Measurements from ENCODE around the gene DES. TPM values are rescaled to one million over a fixed set of nuclear protein-coding genes. Genes with fewer than 3 reads are reported as not detected.

Gene DES
- total RNA-seq, 1 donor from 2014 or later, result not detected

DNA sequence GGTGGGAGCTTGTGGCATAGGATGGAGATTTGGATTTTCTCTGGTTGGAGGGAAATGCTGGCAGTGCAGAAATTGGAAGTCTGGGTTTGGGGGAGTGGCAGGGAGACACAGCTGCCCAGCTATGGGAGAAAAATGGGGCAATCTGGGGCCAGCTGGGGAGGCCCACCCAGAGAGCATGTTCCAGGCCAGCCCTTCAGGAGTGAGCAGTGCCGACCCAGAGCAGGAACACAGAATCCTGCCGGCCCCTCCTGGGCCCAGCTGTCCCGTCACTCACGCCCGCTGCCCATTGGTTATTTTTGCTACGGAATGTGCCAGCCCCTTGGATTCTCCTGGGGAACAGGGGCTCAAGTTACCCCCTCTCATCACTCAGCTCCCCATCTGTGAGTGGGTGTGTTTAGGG, 21.3 kb downstream of the DES start:
- POLR2A ChIA-PET, result no interaction called here
- Mint-ChIP-seq H3K27me3 (peaks cover 49% of the 10 kb centered on the region), H3K4me1 (peaks cover 16% of the 10 kb centered on the region)

DNA sequence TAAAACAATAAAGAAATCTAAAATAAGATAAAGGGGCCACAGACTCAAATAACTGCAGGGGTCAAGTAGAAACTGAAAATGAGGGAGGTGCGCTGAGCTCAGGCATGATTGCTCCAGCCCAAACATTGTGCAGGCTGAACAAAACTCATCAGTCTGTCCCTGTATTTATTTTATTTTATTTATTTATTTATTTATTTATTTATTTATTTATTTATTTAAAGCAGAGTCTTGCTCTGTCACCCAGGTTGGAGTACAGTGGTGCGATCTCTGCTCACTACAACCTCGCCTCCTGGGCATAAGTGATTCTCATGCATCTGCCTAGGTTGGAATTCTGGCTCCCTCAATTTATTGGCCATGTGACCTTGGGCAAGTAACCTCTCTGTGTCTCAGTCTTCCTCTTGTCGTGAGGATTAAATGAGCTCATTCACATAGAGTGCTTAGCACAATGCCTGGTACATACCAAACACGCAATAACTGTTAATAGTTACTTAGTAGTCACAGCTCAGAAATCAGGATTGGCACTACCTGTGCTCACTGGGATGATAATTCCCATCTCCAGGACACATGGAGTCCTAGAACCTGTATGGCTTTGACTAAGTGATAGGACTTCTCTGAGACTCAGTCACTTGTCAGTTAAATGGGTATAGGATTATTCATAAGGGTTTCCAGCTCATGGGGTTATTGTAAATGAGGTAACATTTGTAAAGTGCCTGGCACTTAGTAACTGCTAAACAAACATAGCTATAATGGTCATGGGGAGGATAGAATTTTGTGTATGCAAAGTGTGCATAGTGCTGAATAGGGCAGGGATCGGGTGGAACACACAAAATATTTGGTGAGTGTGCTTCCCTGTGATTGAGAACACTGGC, 22.4 kb downstream of the DES start:
- Mint-ChIP-seq H3K4me1 (peaks cover 16% of the 10 kb centered on the region), H3K9me3 (no peaks in the 10 kb centered on the region), H3K27ac (no peak overlapping the region), H3K36me3 (ENCODE audit: low read depth) (no peaks in the 10 kb centered on the region), H3K4me3 (peak overlapping the region; percentile 79), H3K27me3 (peaks cover 53% of the 10 kb centered on the region)
- peak; percentile 20 for ATAC-seq (ENCODE audit: low read depth)
- intact Hi-C loops (cut with micrococcal nuclease), result no loop called here
- CTCF ChIA-PET, result no interaction called here
- POLR2A ChIA-PET, result no interaction called here
- DNase-seq, result no peak
- TF ChIP-seq, protein P1, sequence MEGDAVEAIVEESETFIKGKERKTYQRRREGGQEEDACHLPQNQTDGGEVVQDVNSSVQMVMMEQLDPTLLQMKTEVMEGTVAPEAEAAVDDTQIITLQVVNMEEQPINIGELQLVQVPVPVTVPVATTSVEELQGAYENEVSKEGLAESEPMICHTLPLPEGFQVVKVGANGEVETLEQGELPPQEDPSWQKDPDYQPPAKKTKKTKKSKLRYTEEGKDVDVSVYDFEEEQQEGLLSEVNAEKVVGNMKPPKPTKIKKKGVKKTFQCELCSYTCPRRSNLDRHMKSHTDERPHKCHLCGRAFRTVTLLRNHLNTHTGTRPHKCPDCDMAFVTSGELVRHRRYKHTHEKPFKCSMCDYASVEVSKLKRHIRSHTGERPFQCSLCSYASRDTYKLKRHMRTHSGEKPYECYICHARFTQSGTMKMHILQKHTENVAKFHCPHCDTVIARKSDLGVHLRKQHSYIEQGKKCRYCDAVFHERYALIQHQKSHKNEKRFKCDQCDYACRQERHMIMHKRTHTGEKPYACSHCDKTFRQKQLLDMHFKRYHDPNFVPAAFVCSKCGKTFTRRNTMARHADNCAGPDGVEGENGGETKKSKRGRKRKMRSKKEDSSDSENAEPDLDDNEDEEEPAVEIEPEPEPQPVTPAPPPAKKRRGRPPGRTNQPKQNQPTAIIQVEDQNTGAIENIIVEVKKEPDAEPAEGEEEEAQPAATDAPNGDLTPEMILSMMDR (IDR thresholded peaks at IDR 0.05), result no peak

More for the DNA sequence above, 21.3 kb downstream of the DES start:
- TF ChIP-seq, protein P1 (IDR thresholded peaks at IDR 0.05), result no peak
- H3K36me3 Mint-ChIP-seq (ENCODE audit: low read depth), result no peaks in the 10 kb centered on the region
- intact Hi-C loops (cut with micrococcal nuclease), result no loop called here
- ATAC-seq (ENCODE audit: low read depth) (no peak), DNase-seq (no peak)
- no peak overlapping the region for H3K4me3 Mint-ChIP-seq
- H3K9me3 Mint-ChIP-seq, result no peaks in the 10 kb centered on the region
- H3K27ac Mint-ChIP-seq, result no peak overlapping the region
- CTCF ChIA-PET, result no interaction called here

DNA sequence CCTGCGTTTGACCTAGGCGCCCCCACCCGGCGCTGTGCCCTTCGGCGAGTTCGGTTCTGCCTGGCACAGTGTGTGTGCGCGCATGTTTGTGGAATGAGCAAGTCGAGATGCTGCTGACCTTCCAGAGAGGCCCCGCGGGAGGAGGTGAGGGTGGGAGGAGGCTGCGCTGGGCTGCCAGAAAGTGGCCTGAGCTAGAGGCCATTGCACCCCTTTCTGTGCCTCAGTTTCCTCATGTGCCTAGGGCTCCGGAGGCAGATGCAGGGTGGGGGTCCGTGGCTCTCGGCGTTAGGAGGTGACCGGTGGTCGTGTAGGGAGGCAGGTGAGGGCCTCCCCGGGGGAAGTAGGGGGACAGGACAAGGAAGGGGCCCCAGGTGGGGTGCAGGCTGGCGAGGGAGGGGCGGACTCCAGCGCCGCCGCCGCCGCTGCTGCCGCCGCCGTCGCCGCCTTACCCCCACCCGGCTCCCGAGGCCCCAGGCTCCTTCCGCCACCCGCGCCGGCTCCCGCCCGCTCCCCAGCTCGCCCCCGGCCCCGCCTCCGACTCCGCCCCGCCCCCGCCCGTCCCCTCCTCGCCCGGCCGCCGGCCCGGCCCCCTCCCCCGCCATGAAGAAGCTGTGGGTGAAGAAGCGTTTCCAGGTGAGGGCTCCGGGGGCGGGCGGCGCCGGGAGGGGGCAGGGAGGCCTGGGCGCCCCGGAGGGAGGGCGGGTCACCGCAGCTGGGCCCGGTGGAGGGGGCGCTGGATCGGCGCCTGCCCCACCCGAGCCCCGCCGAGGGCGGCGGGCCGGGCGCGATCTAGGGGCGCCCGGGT, 23.5 kb downstream of the DES start:
- intact Hi-C loops (cut with micrococcal nuclease), result no loop called here
- TF ChIP-seq, protein P1 (IDR thresholded peaks at IDR 0.05), result no peak
- Mint-ChIP-seq H3K9me3 (no peaks in the 10 kb centered on the region), H3K36me3 (ENCODE audit: low read depth) (no peaks in the 10 kb centered on the region), H3K27me3 (peaks cover 49% of the 10 kb centered on the region), H3K4me3 (peak overlapping the region; percentile 79), H3K27ac (no peak overlapping the region), H3K4me1 (peaks cover 16% of the 10 kb centered on the region)
- CTCF ChIA-PET, result no interaction called here
- POLR2A ChIA-PET, result interaction anchor here (0.6 kb wide), 1 partner anchor 483 kb away, joined by 4 read pairs; no protein-coding TSS in a partner anchor
- peak; percentile 57 for ATAC-seq (ENCODE audit: low read depth)
- no peak for DNase-seq

DNA sequence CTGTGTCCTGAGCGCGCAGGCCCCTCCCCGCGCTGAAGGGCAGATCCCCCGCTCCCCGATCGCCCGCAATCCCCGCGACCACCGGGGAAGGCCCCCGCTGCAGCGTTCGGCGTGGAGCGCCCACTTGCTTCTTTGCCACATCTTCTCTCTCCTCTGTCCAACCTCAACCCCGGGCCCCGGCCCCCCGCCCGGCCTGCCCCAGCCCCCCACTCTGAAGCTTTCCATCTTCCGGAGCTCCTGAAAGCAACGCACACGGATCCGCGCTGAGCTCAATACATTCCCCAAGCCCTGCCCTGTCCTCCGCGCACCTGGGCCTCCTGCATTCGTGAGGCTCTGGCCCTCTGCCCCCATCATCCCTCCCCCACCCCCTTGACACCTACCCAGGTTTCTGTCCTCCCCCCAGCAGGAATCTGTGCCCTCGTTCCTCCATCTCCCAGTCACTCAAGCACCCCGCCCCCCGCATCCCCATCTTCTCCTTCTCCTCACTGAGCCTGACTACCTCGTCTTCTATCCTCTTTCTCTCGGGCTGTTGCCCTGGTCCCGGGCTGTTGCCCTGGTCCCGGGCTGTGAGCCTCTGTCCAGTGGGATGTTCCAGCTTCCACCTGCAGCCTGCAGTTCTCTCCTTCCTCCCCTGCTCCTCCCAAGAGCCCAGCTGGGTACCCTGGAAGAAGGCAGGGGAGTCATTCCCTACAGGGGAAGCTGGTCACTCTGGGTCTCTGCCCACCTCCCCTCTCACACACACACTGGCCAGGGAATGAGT, 24.3 kb downstream of the DES start:
- ChIA-PET POLR2A (interaction anchor here (0.7 kb wide), 1 partner anchor 13 kb away, joined by 5 read pairs; no protein-coding TSS in a partner anchor), CTCF (no interaction called here)
- no peak for ATAC-seq (ENCODE audit: low read depth)
- Mint-ChIP-seq H3K36me3 (ENCODE audit: low read depth) (no peaks in the 10 kb centered on the region), H3K4me1 (peaks cover 16% of the 10 kb centered on the region), H3K27ac (no peak overlapping the region), H3K27me3 (peaks cover 49% of the 10 kb centered on the region), H3K4me3 (peak overlapping the region; percentile 78), H3K9me3 (no peaks in the 10 kb centered on the region)
- TF ChIP-seq, protein P1 (IDR thresholded peaks at IDR 0.05), result no peak
- DNase-seq, result no peak
- intact Hi-C loops (cut with micrococcal nuclease), result no loop called here
